Measurements from ENCODE around the gene GRIN1.

GRIN1 gene

DNA sequence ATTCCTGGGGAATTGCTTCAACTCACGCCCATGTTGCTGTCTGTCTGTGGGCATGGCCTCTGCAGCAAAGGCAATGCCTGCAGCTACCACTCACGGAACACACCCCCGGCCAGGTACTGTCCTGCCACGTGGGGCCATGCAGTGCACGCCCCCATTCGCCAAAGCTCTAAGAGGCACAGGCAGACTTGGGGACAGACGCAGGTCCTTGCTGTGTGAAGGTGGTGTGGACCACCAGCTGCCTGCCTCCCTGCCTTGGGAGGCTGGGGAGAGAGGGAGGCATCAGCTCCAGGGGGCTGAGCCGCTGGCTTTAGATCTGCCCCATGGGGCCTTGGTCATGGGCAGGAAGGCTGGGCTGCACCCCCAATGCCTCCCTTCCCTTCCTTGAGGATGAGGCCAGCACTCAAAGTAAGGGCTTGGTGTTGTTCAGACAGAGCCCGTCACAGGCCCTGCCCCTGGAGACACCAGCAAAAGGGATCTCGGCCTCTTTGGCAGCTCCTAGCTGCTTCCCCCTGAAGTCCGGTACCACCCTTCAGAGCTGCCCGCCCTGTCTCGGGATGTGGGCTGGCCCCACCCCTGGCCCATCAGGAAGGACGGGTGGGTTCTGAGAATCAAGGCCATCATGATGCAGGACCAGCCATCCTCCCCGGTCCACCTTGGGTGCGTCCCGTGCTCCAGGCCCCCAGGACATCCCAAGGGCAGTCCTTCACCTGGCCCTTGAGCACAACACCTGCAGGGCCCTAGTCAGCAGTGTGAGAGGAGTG lies 2.3 kb downstream of the GRIN1 start:
- POLR2A ChIA-PET: interaction anchor here (0.5 to 4.0 kb wide), 6 partner anchors 9 to 166 kb away, joined by 3 to 13 read pairs (median 4); partner anchors contain the start of gene TPRN
- peak; percentile 78 for TF ChIP-seq ZNF335 (tag by site-specific recombination; conservative IDR thresholded peaks at IDR 0.05)
- peak; percentile 93 for TF ChIP-seq GLIS1 (tag by site-specific recombination; IDR thresholded peaks at IDR 0.05)
- no peak for TF ChIP-seq ZIC2 (tag by site-specific recombination; IDR thresholded peaks at IDR 0.05)
- TF ChIP-seq SP7 (tag by site-specific recombination; IDR thresholded peaks at IDR 0.05): no peak
- TF ChIP-seq EGR2 (tag by site-specific recombination; IDR thresholded peaks at IDR 0.05; ENCODE audit: low read depth): 0 out of 2 replicates have a peak, but pooled peaks have one; percentile 7
- TF ChIP-seq GLIS2 (tag by site-specific recombination; IDR thresholded peaks at IDR 0.05): peak; percentile 36; the same call in 1 of the 2 replicates
- peak; percentile 17; the same call in 1 of the 2 replicates for TF ChIP-seq KLF1 (tag by site-specific recombination; IDR thresholded peaks at IDR 0.05)
- H3K9me3 ChIP-seq (ENCODE audit: control insufficient read depth, insufficient read depth, low read depth, low read length): no peaks in the 10 kb centered on the region
- no peaks in the 10 kb centered on the region for H3K36me3 ChIP-seq (ENCODE audit: control insufficient read depth in 2 of 2, insufficient read depth in 1 of 2, low read length in 2 of 2)
- no peak overlapping the region for H3K4me3 ChIP-seq (ENCODE audit: low read depth, low read length)
- H3K27ac ChIP-seq (ENCODE audit: extremely low read depth, low read depth, low read length): no peak overlapping the region
- H3K4me1 ChIP-seq (ENCODE audit: control insufficient read depth, insufficient read depth, low read length): peaks cover 2% of the 10 kb centered on the region; the same call in 1 of the 2 replicates
- CTCF ChIA-PET: no interaction called here

DNA sequence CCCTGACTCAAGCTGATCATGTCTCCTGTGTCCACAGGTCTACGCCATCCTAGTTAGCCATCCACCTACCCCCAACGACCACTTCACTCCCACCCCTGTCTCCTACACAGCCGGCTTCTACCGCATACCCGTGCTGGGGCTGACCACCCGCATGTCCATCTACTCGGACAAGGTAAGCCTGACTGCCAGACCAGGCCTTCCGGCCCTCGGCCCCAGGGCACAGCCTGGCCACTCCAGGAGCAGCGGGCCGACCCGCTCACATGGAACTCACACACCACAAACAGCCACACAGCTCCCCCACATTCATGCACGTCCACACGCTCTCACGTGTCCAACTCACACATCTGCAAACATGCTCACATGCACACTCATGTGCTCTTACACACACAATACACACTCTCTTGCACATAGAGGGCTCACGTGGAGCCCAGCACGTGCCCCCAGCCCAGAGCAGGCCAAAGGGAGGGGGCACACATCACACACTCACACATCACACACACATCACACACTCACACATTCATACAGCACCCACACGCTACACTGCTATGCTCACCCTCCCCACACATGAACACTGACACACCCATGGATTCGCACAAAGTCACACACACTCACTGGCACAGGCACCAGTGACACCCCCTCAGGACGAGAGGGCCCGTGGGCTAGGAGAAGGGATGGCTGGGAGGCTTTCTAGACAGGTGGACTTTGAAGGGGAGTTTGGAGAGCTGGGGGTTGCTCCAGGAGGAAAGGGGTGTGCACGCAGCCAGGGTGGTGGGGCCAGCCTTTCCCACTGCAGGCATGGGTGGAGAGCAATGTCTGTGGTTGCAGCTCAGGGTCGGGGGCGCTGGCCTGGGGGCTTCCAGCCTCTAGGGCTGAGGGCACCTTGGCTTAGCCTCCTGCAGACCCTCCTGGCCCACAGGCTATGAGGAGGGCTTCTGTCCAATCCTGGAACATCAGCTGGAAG lies 3.3 kb downstream of the GRIN1 start:
- H3K4me3 ChIP-seq (ENCODE audit: low read depth, low read length): no peak overlapping the region
- no peak overlapping the region for H3K27ac ChIP-seq (ENCODE audit: extremely low read depth, low read depth, low read length)
- peaks cover 2% of the 10 kb centered on the region; the same call in 1 of the 2 replicates for H3K4me1 ChIP-seq (ENCODE audit: control insufficient read depth, insufficient read depth, low read length)
- H3K9me3 ChIP-seq (ENCODE audit: control insufficient read depth, insufficient read depth, low read depth, low read length): no peaks in the 10 kb centered on the region
- ChIA-PET POLR2A (no interaction called here), CTCF (interaction anchor here (0.9 kb wide), 1 partner anchor 53 kb away, joined by 3 read pairs; no protein-coding TSS in a partner anchor)
- no peaks in the 10 kb centered on the region for H3K36me3 ChIP-seq (ENCODE audit: control insufficient read depth in 2 of 2, insufficient read depth in 1 of 2, low read length in 2 of 2)
- no peak for TF ChIP-seq KLF7 (tag by site-specific recombination; IDR thresholded peaks at IDR 0.05; ENCODE audit: borderline replicate concordance)
- no peak for TF ChIP-seq ZNF248 (tag by site-specific recombination; IDR thresholded peaks at IDR 0.05)
- TF ChIP-seq ZNF121 (tag by site-specific recombination; IDR thresholded peaks at IDR 0.05): no peak
- TF ChIP-seq ZFHX2 (tag by site-specific recombination; conservative IDR thresholded peaks at IDR 0.05): peak; percentile 52
- TF ChIP-seq EGR2 (tag by site-specific recombination; IDR thresholded peaks at IDR 0.05; ENCODE audit: low read depth): peak; percentile 53
- TF ChIP-seq ZNF311 (tag by site-specific recombination; IDR thresholded peaks at IDR 0.05; ENCODE audit: borderline replicate concordance): no peak
- TF ChIP-seq ZNF660 (tag by site-specific recombination; IDR thresholded peaks at IDR 0.05): no peak
- TF ChIP-seq, protein P1, sequence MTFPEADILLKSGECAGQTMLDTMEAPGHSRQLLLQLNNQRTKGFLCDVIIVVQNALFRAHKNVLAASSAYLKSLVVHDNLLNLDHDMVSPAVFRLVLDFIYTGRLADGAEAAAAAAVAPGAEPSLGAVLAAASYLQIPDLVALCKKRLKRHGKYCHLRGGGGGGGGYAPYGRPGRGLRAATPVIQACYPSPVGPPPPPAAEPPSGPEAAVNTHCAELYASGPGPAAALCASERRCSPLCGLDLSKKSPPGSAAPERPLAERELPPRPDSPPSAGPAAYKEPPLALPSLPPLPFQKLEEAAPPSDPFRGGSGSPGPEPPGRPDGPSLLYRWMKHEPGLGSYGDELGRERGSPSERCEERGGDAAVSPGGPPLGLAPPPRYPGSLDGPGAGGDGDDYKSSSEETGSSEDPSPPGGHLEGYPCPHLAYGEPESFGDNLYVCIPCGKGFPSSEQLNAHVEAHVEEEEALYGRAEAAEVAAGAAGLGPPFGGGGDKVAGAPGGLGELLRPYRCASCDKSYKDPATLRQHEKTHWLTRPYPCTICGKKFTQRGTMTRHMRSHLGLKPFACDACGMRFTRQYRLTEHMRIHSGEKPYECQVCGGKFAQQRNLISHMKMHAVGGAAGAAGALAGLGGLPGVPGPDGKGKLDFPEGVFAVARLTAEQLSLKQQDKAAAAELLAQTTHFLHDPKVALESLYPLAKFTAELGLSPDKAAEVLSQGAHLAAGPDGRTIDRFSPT (tag by site-specific recombination; IDR thresholded peaks at IDR 0.05): 0 out of 2 replicates have a peak, but pooled peaks have one; percentile 8
- TF ChIP-seq, protein P2, sequence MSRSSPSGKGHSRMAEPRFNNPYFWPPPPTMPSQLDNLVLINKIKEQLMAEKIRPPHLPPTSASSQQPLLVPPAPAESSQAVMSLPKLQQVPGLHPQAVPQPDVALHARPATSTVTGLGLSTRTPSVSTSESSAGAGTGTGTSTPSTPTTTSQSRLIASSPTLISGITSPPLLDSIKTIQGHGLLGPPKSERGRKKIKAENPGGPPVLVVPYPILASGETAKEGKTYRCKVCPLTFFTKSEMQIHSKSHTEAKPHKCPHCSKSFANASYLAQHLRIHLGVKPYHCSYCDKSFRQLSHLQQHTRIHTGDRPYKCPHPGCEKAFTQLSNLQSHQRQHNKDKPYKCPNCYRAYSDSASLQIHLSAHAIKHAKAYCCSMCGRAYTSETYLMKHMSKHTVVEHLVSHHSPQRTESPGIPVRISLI (tag by site-specific recombination; IDR thresholded peaks at IDR 0.05): no peak

DNA sequence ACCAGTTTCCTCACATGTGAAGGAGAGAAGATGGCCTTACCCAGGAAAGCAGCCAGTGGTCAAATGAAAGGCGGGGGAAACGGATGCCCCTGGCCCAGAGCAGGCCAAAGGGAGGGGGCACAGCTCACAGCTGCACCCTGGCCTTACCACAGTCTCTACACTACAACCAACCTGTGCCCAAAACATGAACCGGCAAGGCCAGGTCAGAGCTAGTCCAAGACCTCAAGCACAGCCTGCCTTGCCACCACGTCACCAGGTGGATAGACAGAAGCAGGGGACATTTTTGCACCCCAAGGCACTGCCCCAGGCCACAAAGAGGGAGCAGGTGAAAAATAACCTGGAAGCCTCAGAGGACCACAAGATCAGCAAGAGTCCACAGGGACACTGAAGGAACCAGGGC lies 4.5 kb downstream of the GRIN1 start:
- POLR2A ChIA-PET: no interaction called here

More for the DNA sequence above, 4.5 kb downstream of the GRIN1 start:
- H3K36me3 ChIP-seq (ENCODE audit: control insufficient read depth in 2 of 2, insufficient read depth in 1 of 2, low read length in 2 of 2): no peaks in the 10 kb centered on the region
- H3K4me3 ChIP-seq (ENCODE audit: low read depth, low read length): no peak overlapping the region
- H3K27ac ChIP-seq (ENCODE audit: extremely low read depth, low read depth, low read length): no peak overlapping the region
- CTCF ChIA-PET: no interaction called here
- no peak for TF ChIP-seq ZBTB20 (tag by site-specific recombination; IDR thresholded peaks at IDR 0.05)
- no peak for TF ChIP-seq ZNF621 (tag by site-specific recombination; IDR thresholded peaks at IDR 0.05)
- H3K9me3 ChIP-seq (ENCODE audit: control insufficient read depth, insufficient read depth, low read depth, low read length): no peaks in the 10 kb centered on the region
- H3K4me1 ChIP-seq (ENCODE audit: control insufficient read depth, insufficient read depth, low read length): no peaks in the 10 kb centered on the region; the same call in 1 of the 2 replicates

All from HEK293 (cell line).